Breast epithelium (tissue), 3 donors: ENCODE data around the gene USP6NL.

ENCODE experiments used
- CTCF ChIP-seq, 3 donors: fragments of 450-650 bp; IDR thresholded peaks; one replicate each; pipeline ENCODE4 v1.5.1; 2016 to 2017; ENCODE audit warnings: antibody characterized with exemption in 3 of 3, mild to moderate bottlenecking in 3 of 3, moderate library complexity in 3 of 3
- POLR2A ChIP-seq: fragments of 450-650 bp; IDR thresholded peaks from one replicate; pipeline ENCODE4 v1.6.1; 2016; ENCODE audit warnings: antibody characterized with exemption, mild to moderate bottlenecking, moderate library complexity
- POLR2AphosphoS5 ChIP-seq, 3 donors: sonication (generic); formaldehyde crosslinking; IDR thresholded peaks; one replicate each; pipeline ENCODE4 v1.6.1; 2017; ENCODE audit warnings: antibody characterized with exemption in 3 of 3

DNA sequence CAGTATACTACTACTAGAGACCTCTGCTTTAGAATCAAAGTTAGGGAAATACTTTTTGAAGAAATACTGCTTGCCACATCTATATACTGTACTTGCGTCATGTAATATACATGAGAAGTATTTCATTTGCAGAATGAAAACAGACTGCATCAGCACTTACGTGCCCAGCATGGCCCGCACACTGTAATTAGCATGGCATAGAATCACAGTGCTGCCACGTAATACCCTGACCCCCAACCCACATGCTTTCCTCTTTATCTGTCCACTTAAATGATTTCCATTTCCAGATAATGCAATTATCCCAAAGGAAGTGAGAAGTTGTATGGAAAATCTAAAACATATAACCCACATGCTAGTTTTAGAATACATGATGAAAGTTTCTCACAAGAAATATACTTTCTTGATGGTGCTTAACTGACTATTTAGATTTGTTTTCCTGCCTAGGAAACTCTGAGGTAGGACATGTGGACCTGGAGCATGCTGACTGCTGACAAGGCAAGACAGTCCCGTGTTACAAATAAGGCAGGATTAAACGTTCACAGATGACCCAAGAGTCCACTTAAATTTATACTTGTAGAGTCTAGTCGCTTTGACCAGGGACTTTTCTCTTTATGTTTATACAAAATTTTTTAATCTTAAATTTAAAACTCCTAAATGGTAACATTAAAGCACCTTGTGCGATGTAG is 12.6 kb downstream of the USP6NL start:
- TF ChIP-seq CTCF (IDR thresholded peaks at IDR 0.05) (no peak), POLR2A (no peak), POLR2AphosphoS5 (IDR thresholded peaks at IDR 0.05) (no peak)
